NCI-H526 (cell line): ENCODE results near the gene PMIS2.

Source experiments
- DNase-seq, 2 experiments: peaks; one replicate each; lab custom pipeline; 2025; lab: John Stamatoyannopoulos, UW

Gene PMIS2

DNA sequence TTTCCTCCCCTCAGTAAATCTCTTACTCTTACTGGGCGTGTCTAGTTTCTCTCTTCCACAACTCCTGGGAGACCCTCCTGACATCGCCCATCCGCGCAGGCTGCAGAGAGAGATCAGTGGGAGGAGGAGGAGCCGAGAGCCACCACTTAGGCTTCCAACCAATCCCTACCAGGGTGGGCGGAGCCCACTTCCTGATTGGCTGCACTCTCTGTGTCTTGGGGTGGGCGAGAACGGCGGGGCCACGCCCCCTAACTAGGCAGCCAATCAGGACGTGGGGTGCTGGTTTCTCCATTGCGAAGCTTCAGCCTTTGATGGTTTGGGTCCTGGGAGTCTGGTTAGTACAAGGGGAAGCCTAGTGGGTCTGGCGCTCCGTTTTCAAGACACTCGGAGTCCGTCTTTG, at the start of gene PMIS2:
Gene PMIS2, plus strand, starts transcription at position 326 of the 400 bp plus-strand sequence. CDS start 87 bp downstream, outside the sequence.
- peak in 1 of 2 experiments; percentile 35 for DNase-seq

DNA sequence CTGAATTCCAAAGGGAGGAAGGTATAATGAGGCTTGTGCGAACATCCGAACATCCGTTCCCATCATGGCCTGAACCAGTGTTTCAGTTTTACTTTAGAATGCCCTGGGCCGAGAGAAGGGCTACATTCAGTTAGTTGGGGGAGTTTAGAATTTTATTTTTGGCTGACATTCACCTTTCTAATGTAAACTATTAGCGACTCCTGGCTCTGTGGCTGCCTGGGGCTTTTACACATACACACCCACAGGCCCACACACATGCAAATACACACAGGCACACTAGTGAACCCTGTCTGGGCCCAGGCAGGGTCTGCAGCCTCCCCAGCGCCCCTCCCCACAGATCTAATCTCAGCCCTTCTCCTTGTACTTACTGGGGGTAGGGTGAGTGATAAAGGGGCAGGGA, 46.7 kb upstream of the PMIS2 start:
- no peak for DNase-seq

DNA sequence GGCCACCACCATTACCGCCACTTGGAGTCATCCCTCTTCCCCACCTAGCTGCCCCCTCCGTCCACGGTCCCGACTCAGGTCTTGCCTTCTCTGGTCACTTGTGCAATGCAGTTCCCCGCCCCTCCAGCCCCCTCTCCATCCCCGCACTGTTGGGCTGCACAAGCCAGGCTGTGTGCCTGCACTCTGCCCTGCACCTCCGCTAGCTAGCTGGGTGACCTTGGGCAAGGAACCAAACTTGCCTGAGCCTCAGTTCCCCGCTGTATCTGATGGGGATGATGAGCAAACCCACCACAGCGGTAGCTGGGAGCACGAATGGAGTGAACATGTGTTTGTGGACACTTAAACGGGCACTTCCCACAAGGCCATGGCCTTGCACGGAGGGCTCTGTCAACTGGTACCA, 46.1 kb upstream of the PMIS2 start:
- no peak for DNase-seq

DNA sequence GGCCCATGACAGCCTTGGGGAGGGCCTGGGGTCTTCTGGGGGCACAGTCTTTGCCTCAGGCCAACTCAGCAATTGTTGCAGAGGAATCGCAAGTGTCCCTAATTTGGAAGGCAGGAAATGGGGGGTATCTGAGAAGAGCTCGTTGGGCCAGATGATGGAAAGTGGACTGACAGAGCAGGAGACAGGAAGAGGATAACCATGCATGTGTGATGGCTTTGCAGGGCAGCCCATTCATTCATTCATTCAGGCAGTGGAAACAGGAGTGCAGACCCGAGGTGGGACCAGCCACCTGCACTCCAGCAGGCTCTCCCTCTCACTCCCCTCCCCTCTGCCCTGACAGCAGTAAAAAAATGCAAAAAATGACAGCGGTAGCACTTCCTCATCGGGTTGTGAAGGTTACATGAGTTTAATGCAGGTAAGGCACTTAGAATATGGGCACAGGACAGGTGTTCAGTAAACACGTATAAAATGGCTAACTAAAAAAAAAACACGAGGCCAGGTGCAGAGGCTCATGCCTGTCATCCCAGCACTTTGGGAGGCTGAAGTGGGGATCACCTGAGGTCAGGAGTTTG, 45.5 kb upstream of the PMIS2 start:
- no peak for DNase-seq

DNA sequence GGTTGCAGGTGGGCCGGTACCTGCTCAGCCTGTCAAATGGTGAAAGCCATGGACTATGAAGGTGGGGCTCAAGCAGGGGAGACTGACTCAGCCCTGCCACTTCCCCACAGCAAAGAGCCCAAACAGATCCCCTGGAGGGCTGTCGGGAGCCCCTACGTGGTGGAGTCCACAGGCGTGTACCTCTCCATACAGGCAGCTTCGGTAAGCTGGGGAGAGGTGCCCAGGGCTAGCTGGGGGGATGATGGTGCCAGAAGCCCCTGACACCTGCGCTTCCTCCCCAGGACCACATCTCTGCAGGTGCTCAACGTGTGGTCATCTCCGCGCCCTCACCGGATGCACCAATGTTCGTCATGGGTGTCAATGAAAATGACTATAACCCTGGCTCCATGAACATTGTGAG, 43.8 kb upstream of the PMIS2 start:
- DNase-seq = no peak

DNA sequence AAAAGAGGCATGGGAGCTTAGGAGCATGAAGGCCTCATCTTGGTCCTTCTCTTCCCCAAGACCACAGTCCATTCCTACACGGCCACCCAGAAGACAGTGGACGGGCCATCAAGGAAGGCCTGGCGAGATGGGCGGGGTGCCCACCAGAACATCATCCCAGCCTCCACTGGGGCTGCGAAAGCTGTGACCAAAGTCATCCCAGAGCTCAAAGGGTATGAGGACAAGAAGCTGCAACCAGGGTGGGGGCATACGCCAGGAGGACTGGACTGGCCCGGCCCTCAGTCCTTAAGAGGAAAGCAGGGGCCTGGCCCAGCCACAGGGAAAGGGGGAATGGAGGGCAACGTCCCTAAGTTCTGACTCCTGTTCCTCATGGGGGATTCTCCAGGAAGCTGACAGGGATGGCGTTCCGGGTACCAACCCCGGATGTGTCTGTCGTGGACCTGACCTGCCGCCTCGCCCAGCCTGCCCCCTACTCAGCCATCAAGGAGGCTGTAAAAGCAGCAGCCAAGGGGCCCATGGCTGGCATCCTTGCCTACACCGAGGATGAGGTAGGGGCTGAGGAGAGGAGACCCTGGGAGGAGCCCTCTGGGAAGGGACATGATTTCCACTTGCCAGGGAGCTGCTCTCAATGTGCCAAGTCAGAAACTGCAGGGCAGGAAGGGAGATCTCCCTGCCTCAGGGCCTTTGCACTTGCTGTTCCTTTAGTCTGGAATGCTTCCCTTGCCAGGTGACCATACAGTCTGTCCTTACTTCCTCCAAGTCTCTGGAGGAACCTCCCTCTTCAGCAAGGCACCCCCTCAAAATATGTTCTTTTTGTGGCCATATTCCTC, 42.5 kb upstream of the PMIS2 start:
- DNase-seq = no peak

DNA sequence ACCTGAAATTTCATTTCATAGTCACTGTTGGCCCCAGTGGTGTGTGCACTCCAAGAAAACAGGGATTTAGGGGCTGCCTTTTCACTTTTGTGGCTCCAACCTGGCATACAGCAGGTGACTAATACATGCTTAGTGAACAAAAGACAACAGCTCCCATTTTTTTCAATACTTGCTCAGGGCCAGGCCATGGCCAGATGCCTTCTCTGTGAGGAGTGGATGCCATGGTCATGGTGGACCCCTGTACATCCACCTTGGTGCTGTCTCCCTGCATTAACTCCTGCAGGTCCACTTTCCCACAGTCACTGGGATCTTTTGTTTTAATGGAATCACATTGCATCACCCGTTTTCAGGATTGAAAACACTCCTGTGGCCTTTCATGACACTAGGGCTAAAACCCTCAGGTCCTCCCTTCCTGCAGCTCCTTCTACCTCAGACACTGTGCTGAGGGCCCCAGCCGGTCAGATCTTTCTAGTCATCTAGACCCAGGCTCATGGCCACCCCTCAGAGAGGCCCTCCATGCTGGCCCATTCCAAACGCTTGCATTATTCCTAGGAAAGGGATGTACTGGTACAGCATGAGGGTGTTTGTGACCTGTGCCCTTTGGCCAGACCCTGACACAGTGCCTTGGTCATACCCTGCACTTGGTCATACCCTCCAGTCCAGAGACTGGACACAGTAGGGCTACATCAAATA, 41.7 kb upstream of the PMIS2 start:
- DNase-seq = no peak

DNA sequence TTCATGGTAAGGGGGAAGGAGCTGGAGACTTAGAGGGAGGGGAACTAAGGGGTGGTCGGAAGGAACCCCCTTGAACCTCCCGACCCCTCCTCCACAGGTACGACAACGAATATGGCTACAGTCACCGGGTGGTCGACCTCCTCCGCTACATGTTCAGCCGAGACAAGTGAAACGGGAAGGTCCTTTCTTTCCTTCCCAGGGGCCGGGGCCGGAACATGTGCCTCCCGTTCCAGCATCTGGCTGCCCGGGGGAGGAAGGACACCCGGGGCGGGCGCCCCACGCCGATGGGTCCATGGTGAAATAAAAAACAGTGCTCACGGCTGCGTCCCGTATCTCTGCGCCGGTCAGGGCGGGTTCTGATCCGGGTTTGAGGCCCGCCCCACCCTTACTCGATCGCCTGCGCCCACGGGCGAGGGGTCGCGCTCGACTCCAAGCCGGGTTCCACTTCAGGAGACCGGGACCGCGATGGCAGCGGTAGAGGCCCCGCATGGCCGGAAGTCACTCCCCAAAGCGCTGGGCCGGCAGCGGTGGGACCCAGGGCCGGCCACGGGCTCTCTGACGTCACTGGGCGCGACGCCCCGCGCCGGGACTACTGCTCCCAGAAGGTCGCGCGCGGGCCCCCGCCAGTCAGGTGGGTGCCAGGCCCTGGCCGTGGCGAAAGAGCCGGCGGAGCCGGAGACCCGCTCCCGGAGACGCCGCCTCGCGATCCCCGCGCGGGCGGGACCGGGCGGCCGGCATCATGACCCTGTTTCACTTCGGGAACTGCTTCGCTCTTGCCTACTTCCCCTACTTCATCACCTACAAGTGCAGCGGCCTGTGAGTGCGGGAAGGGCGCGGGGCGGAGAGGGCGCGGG, 40.7 kb upstream of the PMIS2 start, which contains the start of gene TMEM147:
Gene TMEM147, plus strand, starts transcription at position 626 of the 854 bp plus-strand sequence. Its CDS starts 114 bp downstream, at position 740.
- peak; percentile 61 to 98 for DNase-seq

DNA sequence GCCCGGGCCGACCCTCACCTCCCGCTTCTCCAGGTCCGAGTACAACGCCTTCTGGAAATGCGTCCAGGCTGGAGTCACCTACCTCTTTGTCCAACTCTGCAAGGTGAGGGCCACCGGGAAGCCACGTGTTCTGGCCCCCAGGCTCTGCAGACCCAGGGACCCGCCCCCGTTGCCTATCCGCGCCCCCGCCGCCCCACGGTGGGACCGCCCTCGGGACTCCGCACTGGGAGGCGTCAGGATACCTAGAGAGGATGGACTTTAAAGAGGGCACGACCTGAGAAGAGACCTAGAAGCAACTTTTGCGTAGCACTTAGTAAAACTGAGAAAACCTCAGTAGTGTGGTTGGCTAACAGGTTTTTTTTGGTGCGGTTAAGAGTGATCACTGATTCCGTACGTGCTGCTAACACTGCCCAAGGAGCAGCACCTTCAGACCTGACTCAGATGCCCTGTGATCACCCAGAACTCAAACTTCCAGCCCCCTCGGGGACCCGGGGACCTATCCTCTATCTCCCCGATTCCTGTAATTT, 40.1 kb upstream of the PMIS2 start:
- peak in 1 of 2 experiments; percentile 69 for DNase-seq

DNA sequence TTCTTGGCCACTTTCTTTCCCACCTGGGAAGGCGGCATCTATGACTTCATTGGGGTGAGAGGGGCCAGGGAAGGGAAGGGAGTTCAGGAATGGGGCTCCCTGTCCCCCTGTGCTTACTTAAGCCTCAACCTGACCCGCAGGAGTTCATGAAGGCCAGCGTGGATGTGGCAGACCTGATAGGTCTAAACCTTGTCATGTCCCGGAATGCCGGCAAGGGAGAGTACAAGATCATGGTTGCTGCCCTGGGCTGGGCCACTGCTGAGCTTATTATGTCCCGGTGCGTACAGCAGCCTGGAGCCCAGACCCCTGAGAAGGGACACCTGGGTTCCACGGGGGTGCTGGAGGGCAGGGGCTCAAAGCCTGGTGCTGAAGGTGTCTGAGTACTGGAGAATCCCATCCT, 39.4 kb upstream of the PMIS2 start:
- no peak for DNase-seq

DNA sequence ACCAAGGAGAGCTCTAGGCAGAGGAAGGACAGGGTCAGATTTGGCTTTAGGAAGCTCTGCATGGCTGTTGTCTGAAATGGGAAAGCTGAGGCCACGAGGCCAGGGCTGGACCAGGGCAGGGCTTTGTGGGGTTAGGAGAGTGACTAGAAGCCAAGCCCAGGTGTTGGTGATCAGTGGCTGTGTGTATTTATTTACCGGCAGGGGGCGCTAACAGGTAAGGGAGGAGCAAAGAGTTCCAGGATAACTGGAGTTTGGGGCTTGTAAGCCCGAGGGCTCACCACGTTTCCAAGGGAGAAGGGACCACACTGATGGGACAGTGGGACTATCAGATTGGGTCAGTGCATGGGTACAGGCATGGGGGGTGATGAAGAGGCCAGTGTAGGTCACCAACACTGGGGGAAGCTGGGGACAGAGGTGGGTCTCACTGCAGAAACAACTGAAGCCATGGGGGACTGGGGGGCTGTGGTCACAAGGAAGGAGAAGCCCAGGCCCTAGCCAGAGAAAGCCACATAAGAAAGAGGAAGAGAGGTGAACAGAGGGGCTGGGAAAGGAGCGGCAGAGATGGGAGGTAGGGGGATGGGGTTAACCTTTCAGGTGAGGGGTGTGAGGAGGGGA, 36.7 kb upstream of the PMIS2 start:
- peak; percentile 74 to 90 for DNase-seq

DNA sequence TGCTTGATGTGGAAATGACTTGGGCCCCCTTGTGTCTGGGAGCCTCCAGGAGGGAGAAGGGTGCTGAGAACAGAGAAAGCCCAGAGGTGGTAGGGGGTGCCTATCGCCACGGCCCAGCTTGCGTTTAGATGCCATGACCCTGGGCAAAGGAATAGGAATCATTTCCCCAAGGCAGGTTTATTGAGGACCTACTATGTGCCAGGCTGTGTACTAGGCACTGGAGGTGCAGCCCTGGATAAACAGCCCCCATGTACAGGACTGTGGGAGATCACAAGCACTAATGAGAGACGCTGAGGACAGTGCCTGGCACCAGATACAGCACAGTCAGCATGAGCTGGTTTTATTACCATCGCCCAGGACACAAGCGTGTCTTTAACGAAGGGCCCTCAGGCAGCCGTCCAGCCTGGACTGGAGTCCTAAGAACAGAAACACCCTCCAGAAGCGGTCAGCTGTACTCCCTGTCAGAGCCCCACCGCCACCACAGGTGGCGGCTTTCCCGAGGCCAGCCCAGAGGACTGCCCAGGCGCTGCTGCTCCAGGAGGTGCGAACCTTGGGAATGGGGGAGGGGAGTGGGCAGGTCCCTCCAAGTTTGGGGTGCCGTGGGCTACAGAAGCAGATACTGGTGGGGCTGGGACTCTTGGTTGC, 36.0 kb upstream of the PMIS2 start:
- no peak for DNase-seq

DNA sequence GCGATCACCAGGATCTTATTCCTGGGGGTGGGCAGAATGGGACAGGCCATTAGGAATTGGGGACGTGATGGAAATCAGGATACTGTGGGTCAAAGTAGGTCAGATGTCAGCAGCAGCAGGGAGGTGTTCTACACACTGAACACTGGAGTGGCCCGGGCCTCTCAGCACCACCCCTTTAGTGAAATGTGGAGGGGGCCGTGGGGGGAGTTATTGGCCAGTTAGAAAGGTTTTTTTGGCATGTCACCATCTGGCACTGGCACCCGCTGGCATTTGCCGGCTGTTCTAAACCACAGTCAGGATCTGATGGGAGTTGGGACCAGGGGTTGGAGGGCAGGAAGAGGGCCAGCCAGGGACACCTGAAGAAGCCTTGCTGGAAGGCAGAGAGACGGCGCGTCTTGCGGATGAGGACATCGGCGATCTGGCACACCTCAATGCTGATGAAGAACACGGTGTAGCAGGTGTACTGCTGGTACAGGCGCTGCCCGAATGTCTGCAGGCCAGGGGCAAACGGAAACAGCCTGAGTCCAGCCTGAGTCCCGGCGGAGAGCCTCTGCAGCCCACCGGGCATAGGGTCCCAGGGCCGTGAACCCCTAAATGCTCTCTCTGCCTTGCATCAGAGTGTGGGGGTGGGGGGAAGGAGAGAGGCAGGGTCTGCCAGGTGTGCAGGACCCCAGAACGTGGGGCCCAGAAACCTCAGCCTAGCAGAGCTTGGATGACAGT, 34.7 kb upstream of the PMIS2 start:
- no peak for DNase-seq

DNA sequence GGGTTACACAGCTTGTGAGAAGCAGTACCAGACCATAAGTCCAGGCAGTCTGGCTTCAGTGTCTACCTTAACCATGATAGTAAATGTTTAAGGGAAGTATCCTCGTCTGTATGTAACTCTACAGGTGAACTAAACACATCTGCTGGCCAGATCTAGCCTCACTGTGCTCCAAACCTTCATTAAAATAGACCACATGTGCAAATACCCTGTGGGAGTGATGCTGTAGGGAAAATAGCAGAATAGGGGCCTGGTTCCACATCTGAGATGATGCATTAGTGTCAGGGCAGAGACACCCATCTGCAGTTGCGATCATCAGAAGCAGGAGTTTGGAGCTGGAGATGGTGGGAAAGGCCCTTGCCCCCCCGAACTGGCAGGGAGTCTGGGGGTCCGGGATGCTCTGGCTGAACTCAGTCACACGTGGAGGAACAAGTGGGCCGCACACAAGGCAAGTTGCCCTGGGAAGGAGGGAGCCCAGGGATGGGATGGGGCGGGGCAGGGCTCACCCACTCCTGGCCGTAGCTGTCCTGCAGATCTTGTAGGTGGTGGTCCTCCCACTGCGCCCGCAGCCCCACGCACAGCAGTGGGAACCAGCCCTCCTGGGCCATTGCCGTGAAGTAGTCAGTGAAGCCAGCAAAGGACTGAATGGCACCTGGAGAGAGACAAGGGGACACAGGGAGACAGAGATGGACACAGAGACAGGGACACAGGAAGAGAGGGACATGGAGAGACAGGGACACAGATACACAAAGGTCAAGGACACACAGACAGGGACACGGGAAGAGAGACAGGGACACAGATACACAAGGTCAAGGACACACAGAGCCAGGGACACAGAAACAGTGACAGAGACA, 33.2 kb upstream of the PMIS2 start:
- DNase-seq = no peak

DNA sequence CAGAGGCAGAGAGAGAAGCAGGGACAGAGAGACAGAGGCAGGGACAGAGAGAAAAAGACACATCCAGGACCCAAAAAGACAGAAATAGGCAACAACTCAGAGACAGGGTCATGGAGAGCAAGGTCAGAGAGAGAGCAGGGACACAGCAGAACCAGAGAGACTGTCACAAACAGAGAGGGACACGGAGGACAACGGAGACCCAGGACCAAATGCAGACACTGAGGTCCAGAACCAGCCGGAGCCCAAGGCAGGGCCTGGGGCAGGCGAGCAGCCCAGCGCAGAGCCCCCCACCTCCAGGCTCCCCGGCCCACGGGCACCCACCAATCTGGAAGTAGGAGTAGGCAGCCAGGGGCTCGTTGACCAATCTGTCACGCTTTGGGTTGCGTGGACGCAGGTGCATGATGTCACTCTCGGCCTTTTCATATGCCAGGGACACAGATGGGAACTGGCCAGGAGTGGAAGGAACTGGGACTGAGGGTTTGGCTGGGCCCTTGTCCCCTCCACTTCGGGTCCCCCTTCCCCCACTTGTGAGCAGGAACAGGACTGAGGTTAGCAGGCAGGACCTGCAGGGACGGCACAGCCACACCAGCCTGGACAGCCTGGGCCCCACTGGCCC, 32.5 kb upstream of the PMIS2 start:
- no peak for DNase-seq

DNA sequence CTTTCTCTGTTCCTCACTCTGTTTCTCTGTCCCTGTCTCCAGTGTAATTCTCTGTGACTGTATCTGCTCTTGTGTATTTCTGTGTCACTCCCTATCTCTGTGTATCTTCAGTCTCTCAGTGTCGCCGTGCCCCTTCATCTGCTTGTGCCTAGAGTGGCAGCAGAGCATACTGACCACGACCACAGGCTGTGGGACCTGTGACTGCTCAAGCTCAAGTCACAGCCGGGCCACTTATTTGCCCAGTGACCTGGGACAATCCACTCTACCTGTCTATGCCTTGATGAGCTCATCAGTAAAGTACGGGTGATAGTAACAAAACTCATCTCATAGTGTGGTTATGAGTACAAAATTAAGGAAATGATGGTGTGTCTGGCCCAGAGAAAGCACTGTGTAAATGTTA, 31.9 kb upstream of the PMIS2 start:
- DNase-seq = no peak

DNA sequence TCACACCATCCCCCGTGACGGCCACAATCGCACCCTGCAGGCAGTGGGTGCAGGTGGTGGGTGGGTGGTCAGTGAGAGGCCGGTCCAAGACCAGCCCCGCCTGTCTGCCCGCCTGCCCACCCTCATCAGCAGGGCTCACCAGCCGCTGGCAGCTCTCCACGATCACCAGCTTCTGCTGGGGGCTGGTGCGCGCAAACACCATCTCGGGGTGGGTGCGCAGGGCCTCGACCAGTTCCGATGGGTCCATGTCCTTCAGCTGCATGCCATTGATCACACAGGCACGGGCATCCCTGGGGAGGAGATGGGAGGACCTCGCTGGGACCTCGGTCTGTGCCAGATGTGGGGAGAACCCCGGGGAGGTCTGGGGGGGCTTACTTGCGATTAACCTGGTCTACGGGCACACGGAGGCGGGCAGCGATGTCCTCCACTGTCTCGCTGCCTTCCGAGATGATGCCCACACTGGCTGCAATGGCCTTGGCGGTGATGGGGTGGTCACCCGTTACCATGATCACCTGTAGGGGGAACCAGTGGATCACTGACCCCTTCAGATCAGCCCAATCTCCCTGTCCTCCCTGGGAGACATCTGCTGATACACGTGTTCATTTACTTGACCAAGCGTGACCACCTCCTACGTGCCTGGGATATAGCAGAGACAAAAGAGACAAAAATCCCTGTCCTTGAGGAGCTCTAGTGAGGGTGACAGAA, 30.5 kb upstream of the PMIS2 start:
- peak; percentile 65 to 83 for DNase-seq

DNA sequence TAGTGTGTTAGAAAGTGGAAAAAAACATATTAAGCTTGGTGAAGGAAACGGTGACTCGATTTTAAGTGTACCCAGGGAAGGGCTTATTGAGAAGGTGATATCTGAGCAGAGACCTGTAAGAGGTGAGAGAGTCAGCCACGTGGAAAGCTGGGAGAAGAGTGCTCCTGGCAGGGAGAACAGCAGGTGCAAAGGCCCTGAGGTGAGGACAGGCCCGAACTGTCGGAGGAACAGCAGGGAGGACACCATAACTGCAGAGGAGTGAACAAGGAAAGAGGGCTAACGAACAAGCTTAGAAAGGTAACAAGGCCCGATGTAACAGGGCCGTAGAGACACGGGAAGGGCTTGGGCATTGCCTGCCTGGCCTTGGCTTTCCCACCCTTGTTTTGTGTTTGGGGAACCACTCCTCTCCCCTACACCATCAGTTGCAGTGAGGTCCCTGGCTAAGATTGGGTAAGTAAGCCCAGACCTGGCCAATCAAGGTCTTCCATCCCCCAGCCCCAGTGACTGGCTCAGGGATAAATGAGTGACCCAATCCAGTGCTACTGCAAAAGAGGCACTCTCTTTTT, 29.9 kb upstream of the PMIS2 start:
- no peak for DNase-seq
